GM18868 (cell line): ENCODE data around the gene NEK1.
"Not testable (repeated sequence)": the region's sequence is repeated elsewhere in the genome, so short reads cannot be mapped to it uniquely, and the experiment has no call there.

Experiments used
- ATAC-seq: cut with Tn5 transposase; IDR thresholded peaks from one replicate; pipeline ENCODE4 v1.9.1; 2021; ENCODE audit warnings: mild to moderate bottlenecking, moderate library complexity; ENCODE audit not compliant: unreplicated experiment

Gene NEK1

GRCh38 chr4:169428376-169428775 lies 184.0 kb downstream of the NEK1 start:
- no peak for ATAC-seq

DNA sequence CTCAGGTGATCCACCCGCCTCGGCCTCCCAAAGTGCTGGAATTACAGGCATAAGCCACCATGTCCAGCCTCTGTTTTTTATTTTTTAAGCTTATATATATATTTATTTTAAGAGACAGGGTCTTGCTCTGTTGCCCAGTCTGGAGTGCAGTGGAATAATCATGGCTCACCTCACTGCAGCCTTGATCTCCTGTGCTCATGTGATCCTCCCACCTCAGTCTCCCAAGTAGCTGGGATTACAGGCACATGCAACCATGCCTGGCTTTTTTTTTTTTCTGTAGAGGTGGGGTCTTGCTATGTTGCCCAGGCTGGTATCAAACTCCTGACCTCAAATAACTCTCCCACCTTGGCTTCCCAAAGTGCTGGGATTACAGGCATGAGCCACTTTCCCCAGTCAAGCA lies 184.7 kb downstream of the NEK1 start:
- ATAC-seq = not testable (repeated sequence)

DNA sequence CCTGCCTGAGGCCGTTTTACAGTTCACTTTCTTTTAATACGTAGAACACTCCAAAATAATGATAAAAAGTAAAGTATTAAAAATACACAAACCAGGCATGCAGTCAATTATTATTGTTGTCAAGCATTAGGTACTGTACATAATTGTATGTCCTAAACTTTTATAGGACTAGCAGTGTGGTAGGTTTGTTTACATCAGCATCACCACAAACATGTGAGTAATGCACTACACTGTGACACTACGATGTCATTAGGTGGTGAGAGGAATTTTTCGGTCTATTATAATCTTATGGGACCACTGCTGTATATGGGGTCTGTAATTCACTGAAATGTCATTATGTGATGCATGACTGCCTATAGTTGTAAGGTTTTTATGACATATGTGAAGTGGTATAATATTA lies 192.1 kb downstream of the NEK1 start:
- no peak for ATAC-seq

GRCh38 chr4:169418846-169419245 lies 193.5 kb downstream of the NEK1 start:
- ATAC-seq = no peak

- ATAC-seq = no peak
Observed at GRCh38 chr4:169417629-169418282, 194.6 kb downstream of the NEK1 start.

GRCh38 chr4:169416997-169417396 lies 195.4 kb downstream of the NEK1 start:
- ATAC-seq = peak; percentile 77

GRCh38 chr4:169416461-169416860 lies 195.9 kb downstream of the NEK1 start:
- no peak for ATAC-seq

DNA sequence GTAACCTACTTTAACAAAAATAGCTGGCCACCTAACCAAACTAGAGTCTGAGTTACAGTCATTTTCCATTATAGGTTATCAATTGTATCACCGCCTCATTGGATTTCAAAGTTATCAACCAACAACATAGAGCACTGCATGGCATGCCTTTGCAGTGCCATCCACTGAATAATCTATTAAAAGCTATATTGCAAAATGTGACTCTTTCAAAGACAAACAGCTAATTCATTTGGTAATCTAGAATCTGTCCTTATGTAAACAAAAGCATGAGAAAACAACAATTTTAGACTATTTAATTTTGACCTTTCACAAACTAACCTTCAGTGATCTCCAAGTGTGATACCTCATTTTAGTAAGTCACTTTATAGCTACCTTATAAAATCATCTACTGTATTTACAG lies 197.5 kb downstream of the NEK1 start:
- ATAC-seq = no peak

GRCh38 chr4:169412046-169412445 lies 200.3 kb downstream of the NEK1 start:
- peak; percentile 19 for ATAC-seq

DNA sequence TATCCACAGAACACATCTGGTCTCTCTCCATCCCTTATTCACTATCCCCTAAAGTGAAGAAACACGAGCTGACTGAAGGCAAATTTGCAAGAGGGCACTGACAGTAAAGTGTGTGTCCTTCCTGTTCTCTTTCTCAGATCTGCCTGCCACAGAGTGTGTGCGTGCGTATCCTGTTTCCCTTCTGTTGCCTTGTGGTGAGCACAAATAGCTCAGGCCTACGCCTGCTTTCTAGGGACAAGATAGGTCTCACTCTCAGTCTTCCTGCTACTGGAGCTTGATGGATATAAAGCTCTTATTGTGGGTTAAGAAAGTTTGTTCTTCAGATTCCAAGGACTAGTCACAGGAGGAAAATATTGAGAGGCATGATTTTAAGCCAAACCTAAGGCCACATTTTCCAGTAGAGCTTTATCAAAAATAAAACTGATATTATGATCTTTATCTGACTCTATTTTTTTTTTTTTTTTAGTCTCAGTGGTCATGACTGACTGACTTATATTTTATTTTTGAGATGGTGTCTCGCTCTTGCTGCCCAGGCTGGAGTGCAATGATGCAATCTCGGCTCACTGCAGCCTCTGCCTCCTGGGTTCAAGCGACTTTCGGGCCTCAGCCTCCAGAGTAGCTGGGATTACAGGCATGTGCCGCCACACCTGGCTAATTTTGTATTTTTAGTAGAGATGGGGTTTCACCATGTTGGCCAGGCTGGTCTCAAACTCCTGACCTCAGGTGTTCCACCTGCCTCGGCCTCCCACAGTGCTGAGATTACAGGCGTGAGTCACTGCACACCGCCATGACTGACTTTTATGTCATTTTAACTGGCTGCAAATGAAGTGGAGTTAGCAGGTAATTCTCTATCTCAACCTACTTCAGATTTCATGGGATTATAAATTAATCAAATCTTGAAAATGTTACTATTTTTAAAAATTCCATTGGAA lies 201.3 kb downstream of the NEK1 start:
- ATAC-seq = peak; percentile 96

- ATAC-seq = no peak
Observed at GRCh38 chr4:169407217-169407845, 205.1 kb downstream of the NEK1 start.

- ATAC-seq = no peak
Observed at GRCh38 chr4:169404960-169405359, 207.4 kb downstream of the NEK1 start.

DNA sequence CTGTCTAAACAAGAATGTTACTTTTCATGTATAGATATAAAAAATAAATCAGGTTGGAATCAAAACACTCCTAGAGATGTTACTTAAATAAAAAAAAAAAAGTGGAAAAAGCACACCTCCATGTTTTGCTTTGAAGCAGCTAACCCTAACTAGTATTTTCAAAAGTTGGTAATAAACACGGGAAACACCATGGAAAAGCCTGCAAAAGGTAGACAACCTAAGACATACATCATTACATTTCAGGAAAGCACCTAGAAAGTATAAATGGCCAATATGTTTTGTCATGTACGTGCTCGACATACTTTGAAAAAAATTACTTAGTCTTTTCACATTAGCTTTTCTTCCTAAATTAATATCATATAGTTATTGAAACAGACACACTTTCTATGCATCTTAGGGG lies 211.6 kb downstream of the NEK1 start:
- peak; percentile 51 for ATAC-seq

DNA sequence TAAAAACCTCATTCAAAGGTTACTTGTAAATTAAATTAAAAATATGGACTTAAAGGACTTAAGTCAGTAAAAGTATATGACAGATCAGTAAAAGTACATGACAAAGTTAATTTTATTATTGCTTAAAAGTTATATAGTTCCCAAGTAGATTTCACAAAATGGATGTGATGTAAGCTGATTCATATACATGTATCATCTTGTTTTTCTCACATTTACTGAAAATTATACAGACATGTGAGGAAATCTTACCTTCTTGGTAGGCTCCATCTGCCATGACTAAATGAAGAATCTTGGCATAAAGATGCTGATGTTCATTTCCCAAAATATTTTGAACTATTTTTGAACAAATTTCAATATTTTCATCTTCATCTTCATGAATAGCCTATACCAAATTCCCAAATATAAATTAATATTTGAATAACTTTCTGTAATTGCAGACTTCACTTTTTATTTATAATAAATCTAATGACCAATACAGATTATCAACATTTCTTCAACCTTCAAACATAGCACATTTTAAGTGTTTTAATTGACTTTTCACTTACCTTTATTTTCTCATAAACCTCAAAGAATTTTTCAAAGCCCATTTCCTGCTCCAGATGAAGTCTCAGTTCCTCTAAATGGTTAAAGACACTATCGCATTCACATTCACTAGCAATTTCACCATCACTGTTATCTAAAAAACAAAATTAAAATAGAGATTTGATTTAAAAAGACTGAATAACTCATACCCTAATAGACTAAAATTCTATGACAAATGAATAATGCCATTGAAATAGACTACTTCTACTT lies 212.2 kb downstream of the NEK1 start:
- ATAC-seq = peak; percentile 73

DNA sequence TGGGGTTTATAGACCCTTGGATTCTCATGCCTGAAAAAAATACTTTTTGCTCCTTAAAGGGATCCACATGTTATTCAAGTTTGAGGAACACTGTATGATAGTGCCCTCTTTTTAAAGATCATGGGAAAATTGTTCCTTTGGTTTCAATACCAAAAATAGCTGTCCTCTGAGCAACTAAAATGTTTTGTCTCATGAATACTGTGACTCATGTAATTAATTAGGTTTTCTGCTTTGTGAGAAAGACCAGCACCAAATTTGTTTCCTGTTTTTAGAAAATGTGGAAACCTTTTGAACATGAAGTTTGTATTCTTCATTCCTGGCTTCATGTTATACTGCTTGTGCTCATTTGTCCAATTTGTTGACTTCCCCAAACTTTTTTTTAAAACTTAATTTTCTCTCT lies 214.1 kb downstream of the NEK1 start:
- no peak for ATAC-seq

DNA sequence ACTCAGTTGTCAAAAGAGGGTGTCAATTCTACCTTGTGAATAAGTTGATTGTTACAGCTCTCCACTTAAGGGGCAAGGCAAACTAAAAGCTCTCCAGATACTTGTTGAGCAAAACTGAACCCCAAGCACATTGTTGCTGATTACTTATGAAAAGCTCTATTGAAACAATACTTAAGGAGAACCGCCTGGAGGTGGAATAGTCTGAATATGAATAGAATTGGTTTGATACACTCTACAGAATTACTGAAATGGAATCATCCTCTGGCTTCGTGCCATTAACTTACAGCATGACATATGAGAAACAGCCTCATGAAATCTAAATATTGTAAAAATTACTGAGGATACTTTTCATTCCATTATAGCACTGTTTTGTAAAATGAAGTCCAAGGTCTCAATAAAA lies 214.6 kb downstream of the NEK1 start:
- no peak for ATAC-seq

GRCh38 chr4:169385376-169385775 lies 227.0 kb downstream of the NEK1 start:
- no peak for ATAC-seq

GRCh38 chr4:169384779-169385178 lies 227.6 kb downstream of the NEK1 start:
- no peak for ATAC-seq

- ATAC-seq = no peak
Observed at GRCh38 chr4:169383724-169384123, 228.7 kb downstream of the NEK1 start.

- ATAC-seq = no peak
Observed at GRCh38 chr4:169379688-169380087, 232.7 kb downstream of the NEK1 start.

- no peak for ATAC-seq
Observed at GRCh38 chr4:169377367-169377766, 235.0 kb downstream of the NEK1 start.
